ENCODE data around the gene CLDN16.

Gene CLDN16

DNA sequence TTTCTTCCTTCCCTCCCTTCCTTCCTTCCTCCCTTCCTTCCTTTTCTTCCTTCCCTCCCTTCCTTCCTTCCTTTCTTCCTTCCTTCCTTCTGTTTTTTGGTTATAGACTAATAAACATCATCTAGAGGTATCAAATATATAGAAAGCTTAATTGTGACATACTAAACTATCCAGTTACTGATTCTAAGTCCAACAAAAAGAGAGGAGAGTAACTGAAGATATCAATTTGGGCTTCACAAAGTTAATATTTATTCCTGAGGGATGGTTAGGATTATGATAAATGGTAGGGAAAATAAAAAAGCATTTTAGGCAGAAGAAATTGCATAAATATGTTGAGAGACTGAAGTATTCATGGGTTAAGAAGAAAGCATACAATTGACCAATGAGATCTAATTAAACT lies 7.8 kb upstream of the CLDN16 start:
- no peaks in the 10 kb centered on the region for H3K36me3 ChIP-seq (ENCODE audit: control insufficient read depth in 2 of 2, insufficient read depth in 2 of 2, low read length in 2 of 2)

DNA sequence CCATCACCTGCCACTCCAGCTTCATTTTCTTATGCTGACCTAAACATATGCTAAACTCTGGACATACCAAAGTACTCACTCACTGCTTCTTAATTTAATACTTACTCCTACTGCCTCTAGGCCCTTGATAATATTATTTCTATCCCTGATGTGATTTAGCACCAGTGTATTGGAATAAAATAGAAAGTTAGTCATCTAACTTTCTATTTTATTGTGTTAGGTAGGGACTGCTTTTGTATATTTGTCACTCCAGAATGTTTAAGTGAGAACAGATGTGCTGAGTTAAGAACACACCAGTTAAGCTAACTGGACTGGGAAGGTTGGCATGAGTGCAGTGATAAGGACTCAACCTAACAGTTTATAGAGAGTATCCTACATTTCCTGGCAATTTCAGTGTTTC lies 6.5 kb upstream of the CLDN16 start:
- no peaks in the 10 kb centered on the region for H3K4me1 ChIP-seq (ENCODE audit: control insufficient read depth, insufficient read depth, low read length)
- H3K36me3 ChIP-seq (ENCODE audit: control insufficient read depth in 2 of 2, insufficient read depth in 2 of 2, low read length in 2 of 2), result no peaks in the 10 kb centered on the region
- H3K9ac ChIP-seq (ENCODE audit: low read length in 2 of 2), result no peak overlapping the region

More for the DNA sequence above, 7.8 kb upstream of the CLDN16 start:
- no peaks in the 10 kb centered on the region for H3K9me3 ChIP-seq (ENCODE audit: control insufficient read depth in 2 of 2, low read length in 2 of 2)
- no peaks in the 10 kb centered on the region for H3K4me1 ChIP-seq (ENCODE audit: control insufficient read depth, insufficient read depth, low read length)
- no peak overlapping the region for H3K9ac ChIP-seq (ENCODE audit: low read length in 2 of 2)
- H3K4me3 ChIP-seq (ENCODE audit: low read length in 2 of 2), result no peak overlapping the region
- H3K27me3 ChIP-seq (ENCODE audit: control insufficient read depth in 1 of 2, insufficient read depth in 2 of 2, low read length in 2 of 2), result no peaks in the 10 kb centered on the region
- H3K27ac ChIP-seq (ENCODE audit: low read length), result no peak overlapping the region

DNA sequence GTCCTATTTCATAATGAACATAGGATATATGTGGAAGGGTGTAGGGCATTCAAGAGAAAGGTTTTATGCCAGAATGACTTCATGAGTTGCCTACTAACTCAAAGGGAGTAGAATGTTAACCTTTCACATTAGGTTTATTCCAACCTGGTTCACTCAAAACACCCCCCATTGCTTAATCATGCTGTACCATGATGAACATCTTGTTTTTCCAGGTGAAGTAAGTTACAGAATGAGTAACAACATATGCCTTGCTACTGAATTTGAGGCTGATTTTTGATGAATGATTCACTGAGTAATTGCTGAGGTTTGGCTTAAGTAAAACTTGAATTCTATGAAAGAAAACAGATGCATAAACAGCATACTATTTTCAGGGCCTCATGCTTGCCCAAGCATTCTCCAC lies 5.9 kb upstream of the CLDN16 start:
- Histone ChIP-seq H3K9me3 (ENCODE audit: control insufficient read depth in 2 of 2, low read length in 2 of 2) (no peaks in the 10 kb centered on the region), H3K27me3 (ENCODE audit: control insufficient read depth in 1 of 2, insufficient read depth in 2 of 2, low read length in 2 of 2) (no peaks in the 10 kb centered on the region), H3K4me3 (ENCODE audit: low read length in 2 of 2) (no peak overlapping the region), H3K36me3 (ENCODE audit: control insufficient read depth in 2 of 2, insufficient read depth in 2 of 2, low read length in 2 of 2) (no peaks in the 10 kb centered on the region), H3K9ac (ENCODE audit: low read length in 2 of 2) (no peak overlapping the region), H3K4me1 (ENCODE audit: control insufficient read depth, insufficient read depth, low read length) (no peaks in the 10 kb centered on the region), H3K27ac (ENCODE audit: low read length) (no peak overlapping the region)

More for the DNA sequence above, 6.5 kb upstream of the CLDN16 start:
- no peaks in the 10 kb centered on the region for H3K27me3 ChIP-seq (ENCODE audit: control insufficient read depth in 1 of 2, insufficient read depth in 2 of 2, low read length in 2 of 2)
- H3K9me3 ChIP-seq (ENCODE audit: control insufficient read depth in 2 of 2, low read length in 2 of 2), result no peaks in the 10 kb centered on the region
- no peak overlapping the region for H3K4me3 ChIP-seq (ENCODE audit: low read length in 2 of 2)
- H3K27ac ChIP-seq (ENCODE audit: low read length), result no peak overlapping the region

DNA sequence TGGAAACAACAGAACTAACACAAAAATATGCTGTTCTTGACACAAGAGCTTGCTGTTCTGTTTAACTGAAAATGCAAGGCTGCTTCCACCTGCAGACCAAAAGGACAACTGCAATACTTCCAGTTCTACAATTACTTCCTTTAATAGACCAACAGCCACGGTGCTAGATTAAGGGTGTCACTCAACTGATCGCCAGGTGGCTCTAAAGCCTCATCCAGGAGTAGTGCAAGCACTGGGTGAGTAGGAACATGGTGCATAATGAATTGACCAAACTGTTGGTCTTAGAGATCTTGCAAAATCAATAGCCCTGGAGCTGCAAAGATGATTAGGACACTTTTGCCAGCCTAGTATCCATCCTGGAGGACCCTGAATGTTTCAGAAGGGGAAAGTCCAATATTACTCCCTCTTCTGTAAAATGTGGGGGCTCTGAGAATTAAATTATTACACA lies 3.6 kb upstream of the CLDN16 start:
- Histone ChIP-seq H3K9ac (ENCODE audit: low read length in 2 of 2) (no peak overlapping the region), H3K4me1 (ENCODE audit: control insufficient read depth, insufficient read depth, low read length) (no peaks in the 10 kb centered on the region), H3K36me3 (ENCODE audit: control insufficient read depth in 2 of 2, insufficient read depth in 2 of 2, low read length in 2 of 2) (no peaks in the 10 kb centered on the region), H3K27ac (ENCODE audit: low read length) (no peak overlapping the region), H3K9me3 (ENCODE audit: control insufficient read depth in 2 of 2, low read length in 2 of 2) (no peaks in the 10 kb centered on the region), H3K27me3 (ENCODE audit: control insufficient read depth in 1 of 2, insufficient read depth in 2 of 2, low read length in 2 of 2) (no peaks in the 10 kb centered on the region), H3K4me3 (ENCODE audit: low read length in 2 of 2) (no peak overlapping the region)

DNA sequence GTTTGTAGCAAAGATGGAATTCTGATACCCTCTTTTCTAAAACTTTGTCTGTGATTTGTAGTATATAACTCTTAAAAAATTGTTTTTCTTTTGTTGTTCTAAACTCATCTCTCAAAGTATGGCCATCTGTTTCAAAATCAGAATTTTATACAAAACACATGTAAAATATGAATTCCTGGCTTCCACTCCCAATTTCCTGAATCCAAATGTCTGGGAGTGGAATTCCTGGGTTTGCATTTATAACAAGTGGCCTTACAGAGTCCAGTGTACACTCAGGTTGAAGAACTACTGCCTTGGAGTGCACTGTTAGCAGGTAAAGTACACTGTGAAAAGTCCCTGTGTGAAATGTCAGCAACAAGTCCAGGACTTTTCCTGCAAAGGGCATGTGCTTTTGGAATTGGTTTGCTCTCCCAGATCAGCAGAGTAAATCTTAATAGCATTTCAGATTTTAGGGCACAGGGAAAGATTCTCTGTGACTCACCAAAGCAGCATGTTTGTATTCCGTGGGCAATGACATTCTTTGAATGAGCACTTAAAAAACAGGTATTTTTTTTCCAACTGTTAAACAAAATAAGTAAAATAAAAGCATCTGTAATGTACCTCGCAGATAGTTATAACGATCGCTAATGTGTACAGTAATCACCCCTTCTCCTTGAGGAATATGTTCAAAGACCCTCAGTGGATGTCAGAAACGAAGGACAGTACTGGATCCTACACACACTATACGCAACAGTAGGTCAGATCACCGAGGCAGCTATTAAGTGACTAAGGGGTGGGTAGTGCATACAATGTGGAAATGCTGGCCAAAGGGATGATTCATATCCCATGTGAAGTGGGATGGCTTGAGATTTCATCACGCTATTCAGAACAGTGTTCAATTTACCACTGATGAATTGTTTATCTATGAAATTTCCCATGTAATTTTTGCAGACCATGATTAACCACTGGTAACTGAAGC lies 2.0 kb upstream of the CLDN16 start:
- Histone ChIP-seq H3K4me3 (ENCODE audit: low read length in 2 of 2) (no peak overlapping the region), H3K9ac (ENCODE audit: low read length in 2 of 2) (no peak overlapping the region), H3K4me1 (ENCODE audit: control insufficient read depth, insufficient read depth, low read length) (no peaks in the 10 kb centered on the region), H3K9me3 (ENCODE audit: control insufficient read depth in 2 of 2, low read length in 2 of 2) (no peaks in the 10 kb centered on the region), H3K27ac (ENCODE audit: low read length) (no peak overlapping the region), H3K27me3 (ENCODE audit: control insufficient read depth in 1 of 2, insufficient read depth in 2 of 2, low read length in 2 of 2) (no peaks in the 10 kb centered on the region), H3K36me3 (ENCODE audit: control insufficient read depth in 2 of 2, insufficient read depth in 2 of 2, low read length in 2 of 2) (no peaks in the 10 kb centered on the region)

DNA sequence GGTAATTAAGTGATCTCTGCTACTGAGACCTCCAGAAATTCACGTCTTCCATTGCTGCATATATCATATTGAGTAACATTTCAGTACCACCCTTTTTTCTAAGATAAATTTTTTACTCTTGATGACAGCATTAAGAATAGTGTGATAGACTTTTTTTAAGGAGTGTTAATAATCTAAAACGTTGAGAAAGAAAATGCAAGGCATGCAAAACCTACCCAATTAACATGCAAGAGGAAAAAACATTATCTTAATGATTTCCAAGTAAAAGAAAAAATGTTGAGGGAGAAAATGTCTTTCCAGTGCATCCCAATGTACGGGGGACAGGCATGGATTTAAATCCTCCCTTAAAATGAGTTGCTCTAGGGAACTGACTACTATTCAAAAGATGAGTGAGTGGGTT lies 740 bp downstream of the CLDN16 start:
- no peaks in the 10 kb centered on the region for H3K4me1 ChIP-seq (ENCODE audit: control insufficient read depth, insufficient read depth, low read length)
- H3K27ac ChIP-seq (ENCODE audit: low read length), result no peak overlapping the region
- H3K4me3 ChIP-seq (ENCODE audit: low read length in 2 of 2), result no peak overlapping the region
- H3K36me3 ChIP-seq (ENCODE audit: control insufficient read depth in 2 of 2, insufficient read depth in 2 of 2, low read length in 2 of 2), result no peaks in the 10 kb centered on the region
- H3K9me3 ChIP-seq (ENCODE audit: control insufficient read depth in 2 of 2, low read length in 2 of 2), result no peaks in the 10 kb centered on the region
- H3K27me3 ChIP-seq (ENCODE audit: control insufficient read depth in 1 of 2, insufficient read depth in 2 of 2, low read length in 2 of 2), result no peaks in the 10 kb centered on the region
- H3K9ac ChIP-seq (ENCODE audit: low read length in 2 of 2), result no peak overlapping the region

DNA sequence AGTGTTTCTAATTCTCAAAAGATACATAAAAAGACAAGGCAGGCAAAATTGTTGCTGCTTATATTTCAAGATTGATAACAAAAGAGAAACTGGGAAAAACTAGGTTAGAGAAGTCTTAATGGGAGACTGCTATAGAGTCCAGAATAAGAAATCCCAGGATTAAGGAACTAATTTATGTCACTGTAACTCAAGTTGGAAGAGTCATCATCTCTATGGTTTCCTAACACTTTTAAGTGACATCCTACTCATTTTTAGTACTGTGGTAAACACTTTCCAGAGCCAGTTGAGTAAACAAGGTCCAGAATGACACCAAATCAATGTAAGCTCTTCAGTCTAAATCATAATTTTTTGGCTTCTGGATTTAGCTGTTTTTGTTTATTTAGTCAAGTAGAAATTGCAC lies 8.0 kb downstream of the CLDN16 start:
- Histone ChIP-seq H3K4me1 (ENCODE audit: control insufficient read depth, insufficient read depth, low read length) (no peaks in the 10 kb centered on the region), H3K27ac (ENCODE audit: low read length) (no peak overlapping the region), H3K4me3 (ENCODE audit: low read length in 2 of 2) (no peak overlapping the region), H3K36me3 (ENCODE audit: control insufficient read depth in 2 of 2, insufficient read depth in 2 of 2, low read length in 2 of 2) (no peaks in the 10 kb centered on the region), H3K9me3 (ENCODE audit: control insufficient read depth in 2 of 2, low read length in 2 of 2) (no peaks in the 10 kb centered on the region), H3K27me3 (ENCODE audit: control insufficient read depth in 1 of 2, insufficient read depth in 2 of 2, low read length in 2 of 2) (no peaks in the 10 kb centered on the region), H3K9ac (ENCODE audit: low read length in 2 of 2) (no peak overlapping the region)

DNA sequence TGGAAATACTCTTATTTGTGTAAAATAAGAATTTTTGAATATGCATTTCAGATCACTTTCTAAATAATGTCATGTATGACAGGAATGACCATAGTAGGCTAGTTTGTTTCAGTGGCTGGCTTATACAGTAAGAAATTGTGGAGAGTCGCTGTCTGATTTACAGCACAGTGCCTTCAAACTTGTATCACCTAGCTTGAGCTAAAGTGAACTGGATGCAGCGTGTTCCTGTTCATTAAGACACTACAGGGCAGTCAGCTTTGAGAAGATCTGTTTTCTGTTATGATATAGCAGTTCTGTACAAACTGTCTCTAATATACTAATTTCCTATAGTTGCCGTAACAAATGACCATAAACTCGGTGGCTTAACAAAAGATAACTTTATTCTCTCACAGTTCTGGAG lies 9.9 kb downstream of the CLDN16 start:
- H3K9me3 ChIP-seq (ENCODE audit: control insufficient read depth in 2 of 2, low read length in 2 of 2), result no peaks in the 10 kb centered on the region
- H3K27ac ChIP-seq (ENCODE audit: low read length), result no peak overlapping the region
- H3K27me3 ChIP-seq (ENCODE audit: control insufficient read depth in 1 of 2, insufficient read depth in 2 of 2, low read length in 2 of 2), result no peaks in the 10 kb centered on the region
- H3K4me3 ChIP-seq (ENCODE audit: low read length in 2 of 2), result no peak overlapping the region
- H3K4me1 ChIP-seq (ENCODE audit: control insufficient read depth, insufficient read depth, low read length), result no peaks in the 10 kb centered on the region
- H3K9ac ChIP-seq (ENCODE audit: low read length in 2 of 2), result no peak overlapping the region
- H3K36me3 ChIP-seq (ENCODE audit: control insufficient read depth in 2 of 2, insufficient read depth in 2 of 2, low read length in 2 of 2), result no peaks in the 10 kb centered on the region

DNA sequence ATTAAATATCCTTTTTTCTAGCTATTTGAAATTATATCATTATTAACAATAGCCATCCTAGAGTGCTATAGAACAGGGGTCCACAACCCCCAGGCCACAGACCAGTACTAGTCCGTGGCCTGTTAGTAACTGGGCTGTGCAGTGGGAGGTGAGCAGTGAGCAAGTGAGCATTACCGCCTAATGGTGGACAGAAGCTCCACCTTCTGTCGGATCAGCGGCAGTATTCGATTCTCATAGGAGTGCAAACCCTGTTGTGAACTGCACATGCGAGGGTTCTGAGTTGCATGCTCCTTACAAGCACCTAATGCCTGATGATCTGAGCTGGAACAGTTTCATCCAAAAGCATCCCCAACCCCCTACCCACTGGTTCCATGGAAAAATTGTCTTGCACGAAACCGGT lies 11.7 kb downstream of the CLDN16 start:
- H3K36me3 ChIP-seq (ENCODE audit: control insufficient read depth in 2 of 2, insufficient read depth in 2 of 2, low read length in 2 of 2), result no peaks in the 10 kb centered on the region
- no peaks in the 10 kb centered on the region for H3K9me3 ChIP-seq (ENCODE audit: control insufficient read depth in 2 of 2, low read length in 2 of 2)
- H3K4me3 ChIP-seq (ENCODE audit: low read length in 2 of 2), result no peak overlapping the region
- H3K27ac ChIP-seq (ENCODE audit: low read length), result no peak overlapping the region
- H3K4me1 ChIP-seq (ENCODE audit: control insufficient read depth, insufficient read depth, low read length), result no peaks in the 10 kb centered on the region
- H3K9ac ChIP-seq (ENCODE audit: low read length in 2 of 2), result no peak overlapping the region
- no peaks in the 10 kb centered on the region for H3K27me3 ChIP-seq (ENCODE audit: control insufficient read depth in 1 of 2, insufficient read depth in 2 of 2, low read length in 2 of 2)

DNA sequence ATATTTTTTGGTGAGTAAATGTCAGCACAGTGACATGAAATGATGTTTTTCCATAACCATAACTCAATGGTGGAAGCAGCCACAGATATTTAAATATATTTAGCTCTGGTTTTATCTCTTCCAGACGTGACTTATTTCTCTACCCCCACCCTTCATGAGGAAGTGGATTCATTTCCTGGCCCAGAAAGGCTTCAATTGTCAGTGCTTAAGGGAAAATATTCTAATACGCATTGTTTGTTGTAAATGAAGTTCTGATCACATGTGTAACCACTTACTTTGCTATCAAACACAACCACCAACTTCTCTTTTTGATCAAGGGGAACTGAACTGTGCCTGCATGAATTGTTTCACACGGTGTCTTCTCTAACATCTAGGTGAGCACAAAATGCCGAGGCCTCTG lies 14.0 kb downstream of the CLDN16 start:
- Histone ChIP-seq H3K4me3 (ENCODE audit: low read length in 2 of 2) (no peak overlapping the region), H3K9ac (ENCODE audit: low read length in 2 of 2) (no peak overlapping the region), H3K27ac (ENCODE audit: low read length) (no peak overlapping the region), H3K36me3 (ENCODE audit: control insufficient read depth in 2 of 2, insufficient read depth in 2 of 2, low read length in 2 of 2) (no peaks in the 10 kb centered on the region), H3K4me1 (ENCODE audit: control insufficient read depth, insufficient read depth, low read length) (no peaks in the 10 kb centered on the region), H3K27me3 (ENCODE audit: control insufficient read depth in 1 of 2, insufficient read depth in 2 of 2, low read length in 2 of 2) (no peaks in the 10 kb centered on the region), H3K9me3 (ENCODE audit: control insufficient read depth in 2 of 2, low read length in 2 of 2) (no peaks in the 10 kb centered on the region)

DNA sequence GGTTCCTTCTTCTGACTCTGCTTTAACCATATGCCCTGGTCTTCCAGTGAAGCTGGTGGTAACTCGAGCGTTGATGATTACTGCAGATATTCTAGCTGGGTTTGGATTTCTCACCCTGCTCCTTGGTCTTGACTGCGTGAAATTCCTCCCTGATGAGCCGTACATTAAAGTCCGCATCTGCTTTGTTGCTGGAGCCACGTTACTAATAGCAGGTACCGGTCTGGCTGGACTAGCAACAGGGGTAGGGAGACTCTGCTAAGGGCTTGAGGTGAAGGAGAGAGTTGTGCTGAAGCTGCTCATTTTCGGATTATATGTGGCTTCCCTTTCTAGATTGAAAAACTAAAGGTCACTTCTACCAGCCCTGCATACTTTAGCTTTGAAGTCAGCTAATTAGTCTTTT lies 16.8 kb downstream of the CLDN16 start:
- Histone ChIP-seq H3K9me3 (ENCODE audit: control insufficient read depth in 2 of 2, low read length in 2 of 2) (no peaks in the 10 kb centered on the region), H3K27ac (ENCODE audit: low read length) (no peak overlapping the region), H3K4me3 (ENCODE audit: low read length in 2 of 2) (no peak overlapping the region), H3K27me3 (ENCODE audit: control insufficient read depth in 1 of 2, insufficient read depth in 2 of 2, low read length in 2 of 2) (no peaks in the 10 kb centered on the region), H3K4me1 (ENCODE audit: control insufficient read depth, insufficient read depth, low read length) (no peaks in the 10 kb centered on the region), H3K36me3 (ENCODE audit: control insufficient read depth in 2 of 2, insufficient read depth in 2 of 2, low read length in 2 of 2) (no peaks in the 10 kb centered on the region), H3K9ac (ENCODE audit: low read length in 2 of 2) (no peak overlapping the region)

Measured in stomach smooth muscle (tissue), 2 donors.